HS-27A (cell line): ENCODE measurements around the gene LAMTOR3.

Experiments
- DNase-seq: peaks from one replicate; pipeline ENCODE4 v3.0.0-alpha.2; 2012; ENCODE audit warnings: low read depth, missing footprints

The LAMTOR3 gene, protein sequence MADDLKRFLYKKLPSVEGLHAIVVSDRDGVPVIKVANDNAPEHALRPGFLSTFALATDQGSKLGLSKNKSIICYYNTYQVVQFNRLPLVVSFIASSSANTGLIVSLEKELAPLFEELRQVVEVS

DNA sequence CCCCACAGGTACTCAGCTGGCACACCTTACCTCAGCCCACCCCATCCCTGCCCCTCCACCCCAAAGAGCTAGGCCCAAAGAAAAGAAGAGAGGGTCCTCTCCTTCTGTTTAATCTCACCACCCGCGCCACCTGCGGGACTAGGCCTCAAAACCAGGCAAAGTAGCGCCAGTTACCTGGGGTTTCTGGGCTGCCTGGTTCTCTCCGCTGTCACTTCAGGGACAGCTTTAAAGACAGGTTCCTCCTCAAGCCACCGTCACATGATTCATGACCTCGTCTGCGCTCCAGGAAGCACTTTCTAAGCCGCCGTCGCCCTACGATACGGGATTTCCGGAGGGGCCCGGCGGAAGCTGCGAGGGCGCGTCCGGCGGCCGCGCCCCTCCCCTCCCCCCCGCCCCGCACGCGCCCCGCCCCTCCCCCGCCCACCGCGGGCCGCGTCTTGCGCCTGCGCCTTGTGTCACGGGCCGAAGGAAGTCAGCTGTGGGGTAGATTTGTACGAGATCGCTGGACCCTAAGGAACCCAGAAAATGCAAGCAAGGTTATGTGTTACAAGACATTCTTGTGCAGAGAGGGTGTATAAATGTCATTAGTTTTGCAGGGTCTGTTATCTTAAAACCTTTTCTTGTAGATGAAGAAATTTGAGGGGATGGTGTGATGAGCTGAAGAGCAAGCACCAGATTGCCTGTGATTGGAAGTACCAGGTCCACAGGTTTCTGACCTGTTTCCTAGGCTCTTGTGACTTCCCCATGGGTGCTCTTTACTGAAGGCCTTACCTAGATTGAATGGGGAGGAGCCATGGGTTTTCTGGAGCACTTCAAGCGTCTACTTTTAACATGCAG is at the start of gene LAMTOR3:
LAMTOR3 (minus strand) TSS at position 267 of the 837 bp plus-strand sequence. CDS start 464 bp downstream, outside the sequence.
- DNase-seq: no peak

GRCh38 chr4:99938243-99938753 is 44.1 kb upstream of the LAMTOR3 start:
- no peak for DNase-seq

DNA sequence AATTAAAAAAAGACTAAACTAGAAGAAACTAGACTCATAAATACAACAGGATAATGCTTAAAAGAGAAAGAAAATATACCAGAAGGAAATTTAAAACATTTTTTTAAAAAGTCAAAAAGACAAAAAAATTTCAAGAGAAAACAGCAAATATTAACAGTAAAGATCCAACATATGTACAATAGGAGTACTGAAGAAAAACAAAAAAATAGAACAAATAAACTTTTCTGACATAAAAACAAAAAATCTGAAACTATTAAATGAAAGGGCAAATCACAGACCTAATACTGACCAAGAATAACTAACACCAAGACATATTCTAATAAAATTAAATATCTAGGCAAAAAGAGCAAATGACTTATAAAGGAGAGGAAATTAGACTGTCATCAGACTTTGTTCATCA is 40.7 kb upstream of the LAMTOR3 start:
- DNase-seq: no peak

DNA sequence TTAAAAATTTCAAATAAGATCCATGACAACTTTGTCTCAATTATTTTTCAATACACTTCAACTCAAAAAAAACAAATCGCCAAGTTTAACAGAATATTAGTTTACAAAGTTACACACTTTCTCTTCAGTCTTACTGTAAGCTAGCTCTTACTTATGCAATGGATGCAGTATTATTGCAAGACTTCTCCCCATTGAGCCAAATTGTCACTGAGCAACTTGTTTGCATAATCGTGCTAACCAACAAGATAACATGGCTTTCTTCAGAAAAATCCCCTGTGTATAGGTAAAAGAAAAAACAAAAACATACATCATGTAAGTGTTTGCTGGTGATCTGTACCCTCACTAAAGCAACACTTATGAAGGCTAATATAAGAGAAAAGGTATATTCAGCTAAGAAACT is 33.3 kb upstream of the LAMTOR3 start:
- no peak for DNase-seq

DNA sequence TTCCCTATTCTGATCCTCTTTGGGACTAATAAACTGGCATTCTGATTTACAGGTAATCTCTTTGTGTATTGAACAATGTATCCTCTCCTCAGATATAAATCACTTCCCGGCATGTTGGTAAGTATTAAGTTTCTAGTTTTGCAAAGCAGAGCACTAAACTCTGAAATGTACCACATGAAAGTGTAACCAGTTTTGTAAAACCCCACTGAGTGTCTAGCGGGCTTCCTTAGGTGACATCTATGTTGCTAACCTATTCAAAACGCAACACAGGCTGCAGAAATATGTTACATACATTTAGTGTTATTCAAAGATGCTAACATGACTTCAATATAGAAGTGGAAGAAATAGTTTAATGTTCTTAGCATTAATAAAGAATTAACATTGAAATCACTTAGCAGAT is 26.9 kb upstream of the LAMTOR3 start:
- DNase-seq: no peak

- no peak for DNase-seq
These were observed 24.4 kb upstream of the LAMTOR3 start for GRCh38 chr4:99918656-99919055.

GRCh38 chr4:99917575-99917974 is 23.3 kb upstream of the LAMTOR3 start:
- no peak for DNase-seq

DNA sequence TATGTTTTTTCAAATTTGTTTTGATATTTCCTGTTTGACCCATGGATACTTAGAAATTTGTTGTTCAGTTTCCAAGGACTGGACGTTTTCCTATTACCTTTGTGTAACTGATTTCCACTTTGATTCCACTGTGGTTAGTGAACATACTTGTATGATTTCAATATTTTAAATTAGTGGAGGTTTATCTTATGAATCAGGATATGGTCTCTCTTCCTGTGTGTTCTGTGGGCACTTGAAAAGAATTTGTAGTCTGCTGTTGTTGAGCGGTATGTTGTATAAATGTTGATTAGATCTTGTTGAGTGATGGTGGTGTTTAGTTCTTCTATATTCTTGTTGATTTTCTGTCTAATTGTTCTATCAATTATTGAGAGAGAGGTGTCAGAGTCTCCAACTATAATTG is 21.2 kb upstream of the LAMTOR3 start:
- no peak for DNase-seq

DNA sequence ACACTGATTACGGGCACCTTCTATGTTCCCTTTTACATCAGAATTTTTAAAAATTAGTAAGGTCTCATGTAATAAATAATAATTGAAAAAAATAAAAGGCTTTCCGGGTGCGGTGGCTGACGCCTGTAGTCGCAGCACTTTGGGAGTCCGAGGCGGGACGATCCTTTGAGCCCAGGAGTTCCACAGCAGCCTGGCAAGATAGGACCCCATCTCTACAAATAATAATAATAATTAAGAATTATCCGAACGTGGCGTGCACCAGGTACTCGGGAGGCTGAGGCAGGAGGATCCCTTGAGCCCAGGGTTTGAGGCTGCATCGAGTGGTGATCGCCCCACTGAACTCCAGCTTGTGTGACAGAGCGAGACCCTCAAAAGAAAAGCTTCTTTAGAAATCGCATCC is 771 bp upstream of the LAMTOR3 start:
- DNase-seq: no peak

GRCh38 chr4:99893839-99894160 is 427 bp downstream of the LAMTOR3 start:
- no peak for DNase-seq

DNA sequence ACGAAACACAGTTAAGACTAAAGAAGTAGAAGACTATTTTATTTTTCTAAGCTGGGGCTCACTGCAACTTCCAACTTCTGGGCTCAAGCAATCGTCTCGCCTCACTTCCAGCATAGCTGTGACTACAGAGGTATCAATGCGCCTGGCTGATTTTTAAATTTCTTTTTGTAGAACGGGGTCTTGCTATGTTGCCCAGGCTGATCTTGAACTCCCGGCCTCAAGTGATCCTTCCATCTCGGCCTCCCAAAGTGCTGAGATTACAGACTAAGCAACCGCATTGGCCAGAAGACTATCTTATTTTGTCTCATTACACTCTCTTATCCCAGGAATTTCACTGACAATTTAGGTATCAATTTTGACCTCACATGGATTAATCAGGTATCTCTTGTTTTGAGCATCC is 1.2 kb downstream of the LAMTOR3 start:
- DNase-seq: no peak

GRCh38 chr4:99891351-99891750 is 2.9 kb downstream of the LAMTOR3 start:
- no peak for DNase-seq

GRCh38 chr4:99887837-99888236 is 6.4 kb downstream of the LAMTOR3 start:
- no peak for DNase-seq

DNA sequence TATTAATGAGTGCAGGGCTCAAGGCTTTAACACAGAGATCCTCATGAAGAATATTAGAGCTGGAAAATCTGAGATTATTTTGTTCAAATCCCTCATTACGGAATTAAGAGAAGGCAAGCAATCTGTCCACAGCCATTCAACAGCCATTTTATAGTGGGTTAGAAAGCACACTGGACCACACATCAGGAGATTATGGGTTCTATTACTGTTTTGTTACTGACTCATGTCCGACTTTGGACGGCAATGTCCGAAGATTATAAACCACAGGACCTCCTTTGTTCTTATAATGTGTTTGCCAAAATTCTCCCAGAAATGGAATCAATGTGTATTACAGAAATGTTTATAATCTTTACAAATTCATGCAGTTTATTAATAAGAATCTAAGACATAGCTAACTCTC is 8.1 kb downstream of the LAMTOR3 start:
- DNase-seq: no peak

DNA sequence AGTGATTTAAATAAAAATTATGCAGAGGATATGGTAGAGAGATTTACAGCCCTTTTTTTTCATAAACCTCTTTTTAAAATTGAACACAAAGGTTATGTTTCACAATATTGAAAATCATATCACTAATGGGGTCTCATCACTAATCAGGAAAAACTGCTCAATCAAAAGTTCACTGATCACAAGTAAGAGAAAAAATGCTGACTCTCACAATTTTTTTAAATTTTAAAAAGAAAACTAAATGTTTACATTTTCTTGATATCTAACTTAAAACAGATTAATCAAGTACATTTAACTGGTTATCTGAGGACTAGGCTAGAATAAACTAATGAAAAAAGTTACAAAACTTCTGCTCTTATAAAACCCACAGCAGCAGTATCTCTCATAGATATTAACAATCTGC is 8.5 kb downstream of the LAMTOR3 start:
- DNase-seq: no peak

DNA sequence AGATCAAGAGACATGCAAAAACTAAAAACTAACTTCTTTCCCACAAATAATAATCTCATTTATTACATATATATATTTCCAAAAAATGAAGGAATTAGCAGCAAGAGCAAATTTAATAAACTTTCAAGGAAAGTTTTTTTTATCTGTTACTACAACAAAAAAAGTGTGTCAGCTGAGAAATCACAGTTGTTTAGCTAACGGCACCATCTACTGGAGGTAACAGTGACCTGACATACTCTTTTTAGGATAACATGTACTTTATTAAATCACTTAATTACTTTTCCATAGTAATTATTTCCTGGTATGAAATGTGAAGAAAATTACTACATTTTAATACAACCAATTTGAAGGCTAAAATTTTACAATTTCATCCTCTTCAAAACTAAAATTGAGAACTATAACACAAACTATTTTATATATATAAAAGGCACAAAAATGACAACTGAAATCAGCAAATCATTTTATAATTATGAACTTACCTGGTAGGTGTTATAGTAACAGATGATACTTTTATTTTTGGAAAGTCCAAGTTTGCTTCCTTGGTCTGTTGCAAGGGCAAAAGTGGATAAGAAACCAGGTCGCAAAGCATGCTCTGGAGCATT is 9.1 kb downstream of the LAMTOR3 start:
- no peak for DNase-seq

DNA sequence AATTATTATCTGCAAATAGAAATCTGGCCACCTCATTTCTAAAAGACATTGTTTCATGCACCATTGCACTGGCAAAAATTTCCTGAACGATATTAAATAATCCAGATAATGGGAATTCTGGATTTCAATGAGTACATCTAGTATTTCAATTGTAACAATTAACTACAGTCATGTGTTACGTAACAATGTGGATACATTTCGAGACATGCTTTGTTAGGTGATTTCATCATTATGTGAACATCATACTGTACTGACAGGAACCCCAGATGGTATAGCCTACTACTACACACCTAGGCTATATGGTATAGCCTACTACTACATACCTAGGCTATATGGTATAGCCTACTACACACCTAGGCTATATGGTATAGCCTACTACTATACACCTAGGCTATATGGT is 14.8 kb downstream of the LAMTOR3 start:
- no peak for DNase-seq

DNA sequence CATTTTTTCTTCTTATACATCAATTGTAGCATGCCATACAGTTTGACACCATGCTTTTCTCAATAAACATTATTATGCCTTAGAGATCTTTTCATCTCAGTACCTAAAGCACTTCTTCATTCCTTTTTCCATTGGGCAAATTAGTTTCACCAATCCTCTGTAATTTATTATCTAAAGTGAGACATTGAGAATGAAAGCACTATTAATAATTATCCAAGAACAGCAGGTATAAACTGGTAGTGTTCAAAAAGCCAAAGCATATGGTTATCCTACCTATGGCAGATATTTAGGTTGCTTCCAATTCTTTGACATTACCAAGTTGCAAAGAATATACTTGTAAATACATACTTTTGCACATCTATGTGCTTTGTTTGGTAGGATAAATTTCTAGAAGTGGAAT is 15.6 kb downstream of the LAMTOR3 start:
- no peak for DNase-seq

- DNase-seq: no peak
These were observed 17.3 kb downstream of the LAMTOR3 start for GRCh38 chr4:99876946-99877345.

GRCh38 chr4:99875071-99875470 is 19.2 kb downstream of the LAMTOR3 start:
- no peak for DNase-seq

DNA sequence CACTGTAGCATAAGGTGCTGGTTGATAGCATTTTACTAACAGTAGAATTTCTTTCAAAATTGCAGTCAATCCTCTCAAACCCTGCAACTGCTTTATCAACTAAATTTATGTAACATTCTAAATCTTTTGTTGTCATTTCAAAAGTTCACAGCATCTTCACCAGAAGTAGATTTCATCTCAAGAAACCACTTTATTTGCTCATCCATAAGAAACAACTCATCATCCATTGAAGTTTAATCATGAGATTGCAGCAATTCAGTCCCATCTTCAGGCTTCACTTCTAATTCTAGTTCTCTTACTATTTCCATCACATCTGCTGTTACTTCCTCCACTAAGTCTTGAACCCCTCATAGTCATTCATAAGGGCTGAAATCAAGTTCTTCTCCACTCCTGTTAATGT is 21.7 kb downstream of the LAMTOR3 start:
- no peak for DNase-seq

DNA sequence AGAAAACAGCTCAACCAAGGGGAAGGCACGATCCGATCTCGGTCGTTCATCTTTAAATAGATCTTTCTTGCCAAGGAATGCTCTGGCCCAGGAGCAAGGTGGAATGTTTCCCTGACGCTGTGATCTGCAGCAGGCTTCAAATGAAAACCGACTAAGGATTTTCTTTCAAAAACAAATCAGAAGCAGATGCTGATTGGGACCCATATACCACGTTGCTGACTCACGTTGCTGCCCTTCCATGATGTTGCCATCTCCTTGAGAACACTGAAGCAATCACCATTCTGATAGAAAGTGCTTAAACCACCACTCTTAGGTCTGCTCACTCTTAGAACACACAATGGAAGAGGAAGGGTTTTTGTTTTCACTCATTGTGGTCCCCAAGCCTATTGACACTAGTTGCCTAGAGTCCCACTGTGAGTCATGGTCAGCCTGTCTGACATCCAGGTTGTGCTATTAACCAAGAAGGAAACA is 26.1 kb downstream of the LAMTOR3 start:
- no peak for DNase-seq

- no peak for DNase-seq
These were observed 30.4 kb downstream of the LAMTOR3 start for GRCh38 chr4:99863804-99864203.
